H1 (cell line): ENCODE data around the gene GRIA1. TPM values are rescaled to one million over a fixed set of nuclear protein-coding genes. Genes with fewer than 3 reads are reported as not detected.

ENCODE experiments used
- CBX8 ChIP-seq: fragments of 300-800, 300-1000 bp; sonication (generic); IDR thresholded peaks from 2 replicates; pipeline ENCODE4 v1.7.1; 2016; ENCODE audit warnings: low read depth, low read length, borderline replicate concordance
- CREB1 ChIP-seq: IDR thresholded peaks from 2 replicates; pipeline ENCODE4 v1.6.1; 2012; ENCODE audit warnings: inconsistent platforms
- EGR1 ChIP-seq: IDR thresholded peaks from 2 replicates; pipeline ENCODE4 v1.6.1; 2011; ENCODE audit warnings: low read depth, low read length, borderline replicate concordance
- KDM1A ChIP-seq: fragments of 200-600, 300-600 bp; sonication (generic); IDR thresholded peaks from 2 replicates; pipeline ENCODE4 v1.7.1; 2016; ENCODE audit warnings: mild to moderate bottlenecking, low read length, borderline replicate concordance
- RNF2 ChIP-seq: fragments of 200-900, 300-1000 bp; sonication (generic); IDR thresholded peaks from 2 replicates; pipeline ENCODE4 v1.7.1; 2016; ENCODE audit warnings: borderline replicate concordance, low read depth, mild to moderate bottlenecking, antibody characterized with exemption, low read length; ENCODE audit not compliant: poor library complexity, severe bottlenecking; ENCODE audit errors: missing control alignments
- RXRA ChIP-seq: IDR thresholded peaks from 2 replicates; pipeline ENCODE4 v1.6.1; 2011; ENCODE audit warnings: low read depth, mild to moderate bottlenecking, low read length, moderate library complexity; ENCODE audit not compliant: insufficient read depth
- SIN3A ChIP-seq, 2 experiments: IDR thresholded peaks in 1 of 2; conservative IDR thresholded peaks in 1 of 2; 2 replicates each; pipeline ENCODE4 v1.6.1; 2011 to 2012; ENCODE audit warnings: low read length in 2 of 2, improper control_type of control experiment in 1 of 2, low read depth in 1 of 2, mild to moderate bottlenecking in 1 of 2
- SP4 ChIP-seq: IDR thresholded peaks from 2 replicates; pipeline ENCODE4 v1.6.1; 2012; ENCODE audit warnings: low read length, inconsistent platforms
- TAF7 ChIP-seq: optimal IDR thresholded peaks from 2 replicates; pipeline ENCODE3; 2011; ENCODE audit warnings: low read depth, mild to moderate bottlenecking, inconsistent platforms, low read length, moderate library complexity, borderline replicate concordance
- TBP ChIP-seq: IDR thresholded peaks from 2 replicates; pipeline ENCODE4 v1.6.1; 2011; ENCODE audit warnings: low read depth, low read length, improper control_type of control experiment
- polyA plus RNA-seq, 7 experiments: library from polyadenylated mRNA; depleted of rRNA in 3 of 7; stranded (reverse) in 5 of 7; unstranded in 2 of 7; fragments of >200 nt in 5 of 7; fragments of 200-250 nt in 2 of 7; gene quantifications; 1 replicate in 5 of 7; 2 replicates in 1 of 7; 4 replicates in 1 of 7; pipeline versions ENCODE4 v1.2.1 to v1.2.3, GENCODE V29; 2011 to 2013; ENCODE audit warnings: missing spikeins in 2 of 7, mixed read lengths in 2 of 7
- total RNA-seq: library from RNA; stranded (reverse); fragmentation: NEBNext Ultra II Directional; extraction: Animal tissue kit (Norgen Biotek cat#: 25700); gene quantifications from 2 replicates; pipeline ENCODE4 v1.2.1, GENCODE V29; 2021
- TF ChIP-seq, protein P1 (sequence below): fragments of 300-600 bp; sonication (generic); IDR thresholded peaks from 2 replicates; pipeline ENCODE4 v1.7.1; 2012; ENCODE audit warnings: low read length, moderate library complexity, mild to moderate bottlenecking, inconsistent platforms; ENCODE audit not compliant: insufficient replicate concordance

The GRIA1 gene
- total and polyA plus RNA-seq, 2 of the 8 experiments (the other 6 are each of a cell fraction or from before 2014, with no cell fraction given): 0.97 to 2.5 TPM

- TF ChIP-seq, protein P1, sequence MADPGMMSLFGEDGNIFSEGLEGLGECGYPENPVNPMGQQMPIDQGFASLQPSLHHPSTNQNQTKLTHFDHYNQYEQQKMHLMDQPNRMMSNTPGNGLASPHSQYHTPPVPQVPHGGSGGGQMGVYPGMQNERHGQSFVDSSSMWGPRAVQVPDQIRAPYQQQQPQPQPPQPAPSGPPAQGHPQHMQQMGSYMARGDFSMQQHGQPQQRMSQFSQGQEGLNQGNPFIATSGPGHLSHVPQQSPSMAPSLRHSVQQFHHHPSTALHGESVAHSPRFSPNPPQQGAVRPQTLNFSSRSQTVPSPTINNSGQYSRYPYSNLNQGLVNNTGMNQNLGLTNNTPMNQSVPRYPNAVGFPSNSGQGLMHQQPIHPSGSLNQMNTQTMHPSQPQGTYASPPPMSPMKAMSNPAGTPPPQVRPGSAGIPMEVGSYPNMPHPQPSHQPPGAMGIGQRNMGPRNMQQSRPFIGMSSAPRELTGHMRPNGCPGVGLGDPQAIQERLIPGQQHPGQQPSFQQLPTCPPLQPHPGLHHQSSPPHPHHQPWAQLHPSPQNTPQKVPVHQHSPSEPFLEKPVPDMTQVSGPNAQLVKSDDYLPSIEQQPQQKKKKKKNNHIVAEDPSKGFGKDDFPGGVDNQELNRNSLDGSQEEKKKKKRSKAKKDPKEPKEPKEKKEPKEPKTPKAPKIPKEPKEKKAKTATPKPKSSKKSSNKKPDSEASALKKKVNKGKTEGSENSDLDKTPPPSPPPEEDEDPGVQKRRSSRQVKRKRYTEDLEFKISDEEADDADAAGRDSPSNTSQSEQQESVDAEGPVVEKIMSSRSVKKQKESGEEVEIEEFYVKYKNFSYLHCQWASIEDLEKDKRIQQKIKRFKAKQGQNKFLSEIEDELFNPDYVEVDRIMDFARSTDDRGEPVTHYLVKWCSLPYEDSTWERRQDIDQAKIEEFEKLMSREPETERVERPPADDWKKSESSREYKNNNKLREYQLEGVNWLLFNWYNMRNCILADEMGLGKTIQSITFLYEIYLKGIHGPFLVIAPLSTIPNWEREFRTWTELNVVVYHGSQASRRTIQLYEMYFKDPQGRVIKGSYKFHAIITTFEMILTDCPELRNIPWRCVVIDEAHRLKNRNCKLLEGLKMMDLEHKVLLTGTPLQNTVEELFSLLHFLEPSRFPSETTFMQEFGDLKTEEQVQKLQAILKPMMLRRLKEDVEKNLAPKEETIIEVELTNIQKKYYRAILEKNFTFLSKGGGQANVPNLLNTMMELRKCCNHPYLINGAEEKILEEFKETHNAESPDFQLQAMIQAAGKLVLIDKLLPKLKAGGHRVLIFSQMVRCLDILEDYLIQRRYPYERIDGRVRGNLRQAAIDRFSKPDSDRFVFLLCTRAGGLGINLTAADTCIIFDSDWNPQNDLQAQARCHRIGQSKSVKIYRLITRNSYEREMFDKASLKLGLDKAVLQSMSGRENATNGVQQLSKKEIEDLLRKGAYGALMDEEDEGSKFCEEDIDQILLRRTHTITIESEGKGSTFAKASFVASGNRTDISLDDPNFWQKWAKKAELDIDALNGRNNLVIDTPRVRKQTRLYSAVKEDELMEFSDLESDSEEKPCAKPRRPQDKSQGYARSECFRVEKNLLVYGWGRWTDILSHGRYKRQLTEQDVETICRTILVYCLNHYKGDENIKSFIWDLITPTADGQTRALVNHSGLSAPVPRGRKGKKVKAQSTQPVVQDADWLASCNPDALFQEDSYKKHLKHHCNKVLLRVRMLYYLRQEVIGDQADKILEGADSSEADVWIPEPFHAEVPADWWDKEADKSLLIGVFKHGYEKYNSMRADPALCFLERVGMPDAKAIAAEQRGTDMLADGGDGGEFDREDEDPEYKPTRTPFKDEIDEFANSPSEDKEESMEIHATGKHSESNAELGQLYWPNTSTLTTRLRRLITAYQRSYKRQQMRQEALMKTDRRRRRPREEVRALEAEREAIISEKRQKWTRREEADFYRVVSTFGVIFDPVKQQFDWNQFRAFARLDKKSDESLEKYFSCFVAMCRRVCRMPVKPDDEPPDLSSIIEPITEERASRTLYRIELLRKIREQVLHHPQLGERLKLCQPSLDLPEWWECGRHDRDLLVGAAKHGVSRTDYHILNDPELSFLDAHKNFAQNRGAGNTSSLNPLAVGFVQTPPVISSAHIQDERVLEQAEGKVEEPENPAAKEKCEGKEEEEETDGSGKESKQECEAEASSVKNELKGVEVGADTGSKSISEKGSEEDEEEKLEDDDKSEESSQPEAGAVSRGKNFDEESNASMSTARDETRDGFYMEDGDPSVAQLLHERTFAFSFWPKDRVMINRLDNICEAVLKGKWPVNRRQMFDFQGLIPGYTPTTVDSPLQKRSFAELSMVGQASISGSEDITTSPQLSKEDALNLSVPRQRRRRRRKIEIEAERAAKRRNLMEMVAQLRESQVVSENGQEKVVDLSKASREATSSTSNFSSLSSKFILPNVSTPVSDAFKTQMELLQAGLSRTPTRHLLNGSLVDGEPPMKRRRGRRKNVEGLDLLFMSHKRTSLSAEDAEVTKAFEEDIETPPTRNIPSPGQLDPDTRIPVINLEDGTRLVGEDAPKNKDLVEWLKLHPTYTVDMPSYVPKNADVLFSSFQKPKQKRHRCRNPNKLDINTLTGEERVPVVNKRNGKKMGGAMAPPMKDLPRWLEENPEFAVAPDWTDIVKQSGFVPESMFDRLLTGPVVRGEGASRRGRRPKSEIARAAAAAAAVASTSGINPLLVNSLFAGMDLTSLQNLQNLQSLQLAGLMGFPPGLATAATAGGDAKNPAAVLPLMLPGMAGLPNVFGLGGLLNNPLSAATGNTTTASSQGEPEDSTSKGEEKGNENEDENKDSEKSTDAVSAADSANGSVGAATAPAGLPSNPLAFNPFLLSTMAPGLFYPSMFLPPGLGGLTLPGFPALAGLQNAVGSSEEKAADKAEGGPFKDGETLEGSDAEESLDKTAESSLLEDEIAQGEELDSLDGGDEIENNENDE: no peak
- no peak for TF ChIP-seq TAF7
- no peak for TF ChIP-seq TBP
- no peak for TF ChIP-seq EGR1
- no peak for TF ChIP-seq SP4
- TF ChIP-seq KDM1A: no peak
- TF ChIP-seq CBX8: no peak
- no peak for TF ChIP-seq RXRA
- no peak for TF ChIP-seq CREB1
- TF ChIP-seq SIN3A (conservative IDR thresholded peaks at IDR 0.05 in 1 of 2, IDR thresholded peaks at IDR 0.05 in 1 of 2; ENCODE audit: low read depth in 1 of 2, low read length in 2 of 2): no peak
- no peak for TF ChIP-seq RNF2
These were observed 265.5 kb downstream of the GRIA1 start (continued) for GRCh38 chr5:153755913-153756500.
